Measurements from ENCODE around the gene ZNF710.

The ZNF710 gene

DNA sequence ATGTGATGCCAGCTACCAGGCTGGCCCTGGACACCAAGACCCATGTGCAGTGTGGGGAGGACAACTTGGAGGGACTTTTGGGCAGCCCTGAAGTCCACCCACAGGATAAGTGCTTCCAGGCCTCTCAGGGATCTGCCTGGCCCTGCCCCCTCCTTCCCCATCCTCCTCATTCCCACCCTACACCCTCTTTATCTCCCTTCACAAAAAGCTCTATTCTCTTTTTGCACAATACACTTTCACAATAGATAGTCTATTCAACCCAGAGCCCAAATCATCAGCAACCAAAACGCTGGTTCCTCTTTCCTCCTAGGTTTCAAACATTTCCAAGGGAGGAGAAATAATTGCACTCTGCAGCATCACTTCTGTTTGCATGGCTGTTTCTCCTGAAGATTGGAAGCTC is 7.8 kb upstream of the ZNF710 start:
- DNase-seq = no peak

DNA sequence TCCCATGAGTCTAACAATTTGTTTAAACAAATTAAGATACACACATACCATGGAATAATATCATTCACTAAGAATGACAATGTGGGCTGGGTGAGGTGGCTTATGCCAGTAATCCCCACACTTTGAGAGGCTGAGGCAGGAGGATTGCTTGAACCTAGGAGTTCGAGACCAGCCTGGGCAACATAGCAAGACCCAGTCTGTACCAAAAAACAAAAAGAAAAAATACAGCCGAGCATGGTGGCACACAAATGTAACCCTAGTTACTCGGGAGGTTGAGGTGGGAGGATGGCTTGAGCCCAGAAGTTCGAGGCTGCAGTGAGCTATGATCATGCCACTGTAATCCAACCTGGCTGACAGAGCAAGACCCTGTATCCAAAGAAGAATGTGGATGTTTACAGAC is 4.0 kb upstream of the ZNF710 start:
- DNase-seq = peak; percentile 86

DNA sequence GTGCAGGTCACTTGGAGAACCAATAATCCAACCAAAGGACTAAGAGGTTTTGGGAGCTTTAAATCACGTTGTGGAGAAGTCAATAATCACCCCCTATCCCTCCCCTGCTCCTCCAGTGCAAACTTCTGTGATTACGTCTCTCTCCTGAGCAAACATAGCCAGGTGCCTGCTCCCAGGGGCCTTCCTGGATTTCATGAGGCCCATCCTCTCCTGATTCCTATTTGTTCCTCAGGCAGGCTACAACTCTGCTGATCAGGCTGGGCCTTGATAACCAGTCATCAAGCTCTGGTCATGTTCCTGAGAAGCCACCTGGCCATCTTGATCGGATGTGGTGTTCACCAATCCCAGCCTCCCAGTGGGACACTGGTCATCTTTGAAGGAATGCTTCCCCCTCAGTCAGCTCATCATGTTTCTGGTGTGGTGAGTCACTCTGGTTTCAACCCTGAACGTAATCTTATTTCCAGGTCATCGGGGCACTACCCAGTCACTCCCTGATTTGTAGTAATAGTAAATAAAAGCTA is 2.9 kb upstream of the ZNF710 start:
- DNase-seq = peak; percentile 28

DNA sequence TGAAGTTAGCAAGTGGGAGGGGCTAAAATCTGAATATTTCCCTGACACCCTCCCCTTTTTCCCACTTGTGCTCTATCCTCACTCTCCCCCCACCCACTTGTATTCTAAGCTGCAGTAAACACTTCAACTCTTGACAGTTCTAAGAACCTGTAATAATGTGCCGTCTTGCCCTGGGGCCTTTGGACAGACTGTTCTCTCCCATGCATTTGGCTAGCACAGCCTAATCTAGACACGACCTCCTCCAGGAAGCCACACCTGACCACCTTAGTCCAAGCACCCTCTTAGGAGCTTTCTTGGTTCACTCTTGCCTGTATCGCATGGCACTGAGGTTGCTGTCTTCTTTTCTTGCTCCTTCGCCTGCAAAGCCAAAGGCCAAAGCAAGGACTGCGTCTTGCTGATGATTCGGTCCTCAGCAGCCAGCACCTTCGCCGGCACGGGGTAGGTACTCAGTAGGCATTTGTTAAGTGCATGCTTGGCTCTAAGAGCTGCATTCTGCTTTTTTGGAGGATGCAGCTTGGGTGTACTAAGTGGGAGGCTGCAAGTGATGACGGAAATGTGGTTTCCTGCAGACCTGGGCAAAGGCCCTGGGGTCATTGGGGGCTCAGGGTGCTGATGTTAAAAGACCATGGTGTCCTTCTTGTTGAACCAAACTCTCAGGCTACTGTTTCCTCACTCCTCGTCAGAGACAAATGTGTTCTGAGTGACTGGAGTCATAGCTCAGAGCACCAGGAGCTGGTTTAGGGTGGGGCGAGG is 2.0 kb upstream of the ZNF710 start:
- no peak for DNase-seq

DNA sequence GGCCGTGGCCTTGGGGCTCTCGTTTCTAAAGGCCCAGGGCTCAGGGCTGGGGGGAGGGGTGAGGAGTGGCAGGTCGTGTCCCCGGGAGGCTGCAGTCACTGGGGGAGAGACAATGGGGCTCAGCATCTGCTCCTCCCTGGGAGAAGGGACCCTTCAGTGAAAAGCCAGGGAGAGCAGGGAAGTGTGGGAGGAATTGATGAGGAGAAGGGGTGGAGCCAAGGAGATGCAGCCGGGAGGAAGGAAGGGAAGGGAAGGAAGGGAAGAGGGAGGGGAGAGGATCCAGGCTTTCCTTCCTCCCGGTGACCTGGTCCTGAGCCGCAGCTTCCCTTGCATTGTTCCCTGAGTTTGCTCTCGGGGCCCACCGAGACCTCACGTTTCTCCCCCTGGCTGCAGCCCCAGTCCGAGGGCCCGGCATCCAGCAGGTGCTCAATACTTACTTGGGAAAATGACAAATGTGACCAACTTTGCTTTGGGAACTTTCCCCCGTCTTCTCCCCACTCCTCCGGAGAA is 1.4 kb upstream of the ZNF710 start:
- DNase-seq = no peak

DNA sequence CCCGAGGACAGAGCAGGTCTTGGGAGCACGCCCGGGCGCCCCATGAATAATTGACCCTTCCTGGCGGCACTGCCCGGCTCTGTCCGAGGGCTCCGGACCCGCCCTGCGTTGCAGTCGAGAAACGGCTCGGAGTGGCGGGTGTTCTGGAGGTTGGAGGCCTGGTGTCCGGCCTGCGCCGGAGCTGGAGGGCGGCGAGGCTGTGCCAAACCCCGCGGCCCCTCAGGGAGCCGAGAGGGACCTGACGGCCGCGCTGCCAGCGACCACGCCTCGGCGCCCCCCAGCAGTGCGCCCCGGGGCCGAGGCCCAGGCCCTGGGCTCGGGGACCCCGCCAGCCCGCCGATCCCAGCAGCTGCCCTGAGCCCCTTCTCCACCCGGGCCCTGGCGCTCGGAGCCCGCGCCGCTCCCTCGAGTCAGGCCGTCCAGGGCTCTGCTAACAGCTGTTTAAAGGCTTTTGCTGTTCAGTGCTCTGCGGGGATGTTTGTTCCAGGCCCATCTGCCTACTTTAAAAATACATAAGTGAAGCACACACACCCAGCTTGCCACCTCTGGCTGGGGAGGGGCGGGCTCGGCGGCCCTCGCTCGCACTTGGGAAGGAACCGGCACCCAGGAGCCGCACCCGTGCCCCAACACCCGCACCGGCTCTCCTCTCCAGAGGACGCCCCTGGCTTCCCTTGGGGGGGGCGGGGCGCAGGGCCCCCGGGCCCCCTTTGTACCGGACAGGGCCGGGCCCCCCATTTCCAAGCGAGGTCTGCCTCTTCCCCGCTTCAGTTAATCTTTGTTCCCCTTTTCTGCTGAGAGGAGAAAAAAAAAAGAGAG is 730 bp upstream of the ZNF710 start:
- DNase-seq = no peak

DNA sequence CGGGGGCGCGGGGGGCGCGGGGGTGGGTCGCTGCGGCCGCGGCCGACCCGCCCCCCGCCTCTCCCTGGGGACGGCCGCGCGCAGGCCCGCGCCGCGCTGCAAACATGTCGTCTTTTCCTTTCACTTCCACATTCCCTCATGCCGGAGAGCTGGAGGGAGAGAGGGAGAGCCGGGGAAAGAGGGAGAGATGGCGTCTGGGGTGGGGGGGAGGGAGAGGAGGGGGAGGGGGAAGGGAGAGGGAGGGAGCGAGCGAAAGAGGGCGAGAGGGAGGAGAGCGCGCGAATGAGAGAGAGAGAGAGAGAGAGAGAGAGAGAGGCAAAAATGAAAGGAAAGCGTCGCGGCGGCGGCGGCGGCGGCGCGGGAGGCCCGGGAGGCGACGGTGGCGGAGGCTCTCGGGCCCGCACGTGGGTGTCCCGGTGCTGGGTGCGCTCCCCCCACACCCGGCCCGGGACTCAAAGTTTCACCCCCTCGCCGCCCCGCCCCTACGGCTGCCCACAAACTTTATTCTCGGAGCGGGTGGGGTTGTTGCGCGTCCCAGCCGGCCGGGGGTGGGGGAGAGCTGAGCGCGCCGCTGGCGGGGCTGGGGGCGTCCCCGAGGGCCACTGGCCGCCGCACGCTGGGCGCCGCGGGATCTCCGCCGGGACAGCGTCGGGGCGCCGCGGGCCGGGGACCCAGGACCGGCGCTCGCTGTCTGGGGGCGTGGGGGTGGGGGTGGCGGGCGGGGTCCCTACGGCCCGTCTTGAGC is 731 bp downstream of the ZNF710 start:
- DNase-seq = no peak

DNA sequence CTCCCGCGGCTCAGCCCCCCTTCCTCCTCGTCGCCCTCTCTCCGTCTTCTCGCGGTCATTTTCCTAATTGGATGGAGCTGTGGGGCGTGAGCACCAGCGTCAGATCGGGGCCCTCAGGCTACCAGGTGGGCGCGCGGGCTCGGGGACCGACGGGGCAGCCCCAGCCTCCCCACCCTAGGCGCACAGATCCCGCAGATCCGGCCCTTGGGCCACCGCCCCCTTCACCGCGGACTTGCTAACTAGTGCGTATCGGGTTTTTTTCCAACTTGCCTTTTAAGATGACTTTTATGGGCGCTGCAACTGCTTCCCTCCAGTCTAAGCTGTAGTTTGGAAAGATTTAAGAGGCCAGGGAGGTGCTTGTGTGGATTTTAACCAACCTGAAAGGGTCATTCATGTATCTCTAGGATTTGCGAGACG is 1.3 kb downstream of the ZNF710 start:
- DNase-seq = no peak

DNA sequence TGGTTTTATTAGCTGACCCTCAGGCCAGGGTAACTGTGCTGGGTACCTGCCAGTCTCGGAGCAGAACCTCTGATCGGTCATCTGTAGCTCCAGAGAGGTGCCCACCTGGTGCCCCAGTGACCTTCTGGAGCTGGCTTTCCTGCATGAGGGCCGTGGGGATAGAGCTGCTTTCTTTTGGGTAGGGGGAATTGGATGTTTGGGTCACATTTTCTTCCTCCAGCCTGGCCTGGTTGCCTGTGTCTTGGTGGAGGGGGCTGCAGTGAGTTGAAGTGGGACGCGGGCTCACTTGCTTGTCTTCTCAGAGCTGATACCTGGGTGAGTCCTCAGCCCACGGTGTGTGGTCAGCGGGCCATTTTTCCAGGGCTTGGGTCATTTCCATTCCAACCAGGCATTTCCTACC is 2.6 kb downstream of the ZNF710 start:
- no peak for DNase-seq

DNA sequence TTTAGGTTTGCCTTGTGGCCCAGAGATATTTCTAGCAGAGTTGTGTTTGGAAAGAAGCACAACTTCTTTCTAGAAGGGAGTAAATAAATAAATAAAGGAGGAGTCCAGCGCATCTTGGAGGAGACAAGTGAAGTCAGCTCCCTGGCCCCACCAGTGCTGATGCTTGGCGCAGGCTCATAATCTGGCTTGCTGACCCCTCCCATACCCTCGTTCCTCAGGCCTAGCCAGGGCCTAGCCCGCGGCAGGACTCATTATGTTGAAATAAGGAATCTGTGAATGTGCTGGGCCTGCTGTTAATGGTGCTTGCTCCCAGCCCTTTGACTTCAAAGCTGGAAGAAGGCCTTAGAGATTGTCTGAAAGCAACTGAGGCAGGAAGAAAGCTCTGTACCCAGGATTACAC is 3.1 kb downstream of the ZNF710 start:
- DNase-seq = no peak

DNA sequence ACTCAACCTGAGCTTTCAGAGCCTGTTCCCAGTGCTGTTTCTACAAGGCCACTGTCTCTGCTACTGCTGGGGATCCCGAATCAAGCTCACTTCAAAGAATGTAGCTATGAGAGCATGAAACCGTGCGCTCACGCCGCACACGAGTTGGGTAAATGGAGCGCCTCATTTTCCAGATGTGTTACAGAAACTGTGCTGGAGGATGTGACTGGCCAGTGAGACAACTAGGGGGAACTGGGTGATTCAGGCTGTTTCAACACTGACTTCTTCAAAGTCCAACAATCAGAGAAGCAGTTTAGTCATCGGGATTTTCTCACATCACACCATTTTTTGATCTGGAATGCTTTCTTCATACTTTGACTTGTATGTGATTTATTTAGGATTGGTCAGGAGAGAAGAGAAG is 3.5 kb downstream of the ZNF710 start:
- DNase-seq = no peak

DNA sequence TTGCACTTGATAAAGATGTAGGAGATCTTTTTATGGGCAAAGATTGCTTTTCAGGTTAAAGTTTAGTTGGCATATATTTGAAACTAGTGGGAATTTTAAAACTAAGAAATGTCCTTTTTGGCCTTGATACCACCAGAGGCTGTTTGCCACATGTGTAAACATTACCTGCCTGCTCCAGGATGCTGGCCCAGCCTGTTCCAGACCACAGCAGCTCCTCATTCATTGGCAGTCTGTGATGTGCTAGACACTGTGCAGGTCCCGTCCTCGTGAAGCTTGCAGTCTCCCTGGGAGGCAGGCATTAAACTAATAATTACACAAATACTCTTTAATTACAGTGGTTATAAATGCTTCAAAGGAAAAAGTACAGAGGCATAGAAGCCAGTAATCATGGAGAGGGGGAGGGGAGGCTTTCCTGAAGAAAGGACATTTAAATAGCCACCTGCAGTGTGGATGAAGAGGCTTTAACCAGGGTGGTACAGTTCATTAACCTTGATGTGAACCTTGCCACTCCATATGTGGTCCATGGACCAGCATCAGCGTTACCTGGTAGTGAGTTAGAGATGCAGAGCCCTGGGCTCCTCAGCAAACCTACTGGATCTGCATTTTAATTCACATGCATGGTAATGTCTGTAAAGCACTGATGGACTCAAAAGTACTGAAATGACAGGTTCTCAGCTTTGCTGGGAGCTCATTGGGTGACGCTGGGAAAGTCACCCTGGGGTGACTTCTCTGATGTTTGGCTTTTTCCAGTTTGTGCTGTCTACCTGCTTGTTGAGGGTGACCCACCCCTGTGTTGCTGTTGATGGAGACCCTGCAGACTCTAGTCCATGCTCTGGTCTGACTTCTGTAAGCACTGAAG is 5.3 kb downstream of the ZNF710 start:
- no peak for DNase-seq

DNA sequence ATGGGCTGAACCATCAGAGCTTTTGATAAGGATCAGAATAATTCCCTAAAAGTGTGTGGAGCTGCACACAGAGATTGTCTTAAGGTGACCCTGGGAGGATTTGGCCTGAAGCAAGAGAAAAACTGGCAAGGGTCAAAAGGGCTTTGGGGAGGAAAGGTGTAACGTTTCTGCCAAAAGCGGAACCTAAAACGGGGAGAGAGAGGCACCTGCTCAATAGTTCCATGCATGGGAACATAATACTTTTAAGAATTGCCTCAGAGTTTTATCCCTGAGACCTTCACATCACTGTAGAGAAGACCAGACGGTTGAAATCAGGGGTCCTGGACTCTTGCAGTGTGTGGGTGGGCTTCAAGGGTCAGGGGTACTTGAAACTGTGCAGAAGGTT is 5.9 kb downstream of the ZNF710 start:
- DNase-seq = no peak

DNA sequence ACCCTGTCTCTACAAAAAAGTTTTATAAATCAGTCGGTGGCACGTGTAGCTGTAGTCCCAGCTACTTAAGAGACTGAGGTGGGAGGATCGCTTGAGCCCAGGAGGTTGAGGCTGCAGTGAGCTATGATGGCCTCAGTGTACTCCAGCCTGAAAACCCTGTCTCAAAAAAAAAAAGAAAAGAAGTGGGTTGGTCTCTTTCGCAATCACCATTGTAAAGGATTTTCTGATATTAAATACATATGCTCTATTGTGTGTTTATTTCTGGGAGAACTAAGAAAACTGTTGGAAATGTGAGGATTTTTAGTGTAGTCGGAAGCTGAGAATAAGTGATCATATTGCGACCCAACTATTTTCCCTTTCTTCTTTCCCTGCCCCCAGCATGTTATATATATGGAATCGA is 7.5 kb downstream of the ZNF710 start:
- no peak for DNase-seq

DNA sequence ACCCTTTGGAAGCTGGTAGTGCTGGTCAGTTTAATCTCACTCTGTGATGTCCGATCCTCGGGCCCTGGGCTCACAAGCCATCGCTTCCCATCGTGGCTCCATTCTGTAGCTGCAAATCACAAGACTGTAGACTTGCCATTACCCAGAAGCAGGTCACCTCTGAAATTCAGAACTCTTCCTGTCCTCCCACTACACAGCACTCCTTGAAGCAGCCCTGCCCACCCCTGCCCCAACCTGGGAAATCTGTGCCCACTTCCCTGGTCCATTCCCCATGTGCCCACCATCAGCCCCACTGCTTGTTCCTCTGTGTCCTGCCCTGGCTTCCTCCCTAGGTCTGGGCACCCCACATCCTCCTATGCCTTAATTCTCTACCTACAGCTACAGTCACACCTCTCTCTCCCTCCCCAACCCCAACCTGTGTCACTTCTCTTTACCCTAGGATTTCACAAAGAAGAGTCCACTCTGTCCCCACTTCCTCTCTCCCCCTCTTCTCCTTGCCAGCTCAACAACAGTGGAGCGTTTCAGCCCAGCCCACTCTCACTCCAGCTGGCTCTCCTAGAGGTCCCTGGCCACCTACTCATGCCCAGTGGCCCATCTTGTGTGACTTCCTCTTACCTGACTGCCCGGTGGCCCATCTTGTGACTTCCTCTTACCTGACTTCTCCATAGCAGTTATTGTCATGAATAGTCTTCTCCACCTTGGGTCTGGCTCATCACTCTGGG is 8.3 kb downstream of the ZNF710 start:
- no peak for DNase-seq

DNA sequence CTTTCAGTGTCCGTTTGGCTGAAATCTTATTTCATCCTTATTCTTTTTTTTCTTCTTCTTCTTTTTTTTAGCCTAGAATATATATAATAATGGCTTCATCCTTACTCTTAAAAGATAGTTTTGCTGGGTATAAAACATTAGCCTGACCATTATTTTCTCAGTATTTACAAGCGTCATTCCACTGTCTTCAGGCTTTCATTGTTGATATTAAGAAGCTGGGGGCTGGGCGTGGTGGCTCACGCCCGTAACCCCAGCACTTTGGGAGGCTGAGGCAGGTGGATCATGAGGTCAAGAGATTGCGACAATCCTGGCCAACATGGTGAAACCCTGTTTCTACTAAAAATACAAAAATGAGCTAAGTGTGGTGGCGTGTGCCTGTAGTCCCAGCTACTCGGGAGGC is 10.6 kb downstream of the ZNF710 start:
- no peak for DNase-seq

DNA sequence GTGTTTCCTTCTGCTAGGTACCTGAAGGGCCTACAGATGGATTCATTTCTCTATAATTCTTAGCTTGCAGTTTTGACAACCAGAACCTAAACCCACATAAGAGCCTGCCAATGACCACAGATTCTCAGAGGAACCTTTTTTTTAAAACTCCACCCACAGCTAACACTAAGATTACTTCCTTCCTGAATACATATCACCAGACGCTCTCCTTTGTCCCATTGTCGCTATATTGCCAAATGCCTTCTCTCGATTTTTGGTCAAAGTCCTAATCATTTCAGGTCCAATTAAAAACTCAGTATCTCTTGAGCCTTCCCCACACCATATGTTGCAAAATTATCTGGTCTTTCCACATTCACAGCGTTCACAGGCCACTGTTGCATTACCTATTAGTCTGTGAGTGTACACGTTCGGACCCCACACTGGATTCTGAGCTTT is 12.4 kb downstream of the ZNF710 start:
- DNase-seq = no peak

DNA sequence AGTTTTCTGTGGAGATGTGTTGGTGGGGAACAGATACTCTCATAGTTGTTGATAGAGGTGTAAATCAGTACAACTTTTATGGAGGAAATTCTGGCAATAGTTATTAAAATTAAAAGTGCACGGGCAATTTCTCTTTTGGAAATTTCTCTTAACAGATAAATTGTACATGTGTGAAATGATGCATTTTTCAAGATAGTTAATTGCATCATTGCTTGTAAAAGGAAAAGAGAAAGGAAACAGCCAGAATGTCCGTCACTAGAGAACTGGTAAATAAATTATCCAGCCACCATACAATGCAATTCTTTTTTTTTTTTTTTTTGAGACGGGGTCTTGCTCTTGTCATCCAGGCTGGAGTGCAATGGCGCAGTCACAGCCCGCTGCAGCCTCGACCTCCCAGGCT is 14.2 kb downstream of the ZNF710 start:
- no peak for DNase-seq

DNA sequence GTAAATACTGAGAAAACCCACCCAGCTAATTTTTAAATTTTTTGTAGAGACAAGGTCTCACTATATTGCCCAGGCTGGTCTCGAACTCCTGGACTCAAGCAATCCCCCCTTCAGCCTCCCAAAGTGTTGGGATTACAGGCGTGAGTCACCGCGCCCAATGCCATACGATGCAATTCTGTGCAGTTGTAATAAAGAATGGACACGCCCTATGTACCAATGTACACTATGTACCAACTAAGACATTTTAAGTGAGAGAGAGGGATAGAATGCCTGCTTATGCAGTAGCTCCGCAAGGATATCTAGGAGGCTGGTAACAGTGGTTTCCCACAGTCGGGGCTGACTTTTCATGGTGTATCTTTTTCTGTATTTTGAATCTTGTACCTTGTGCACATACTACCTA is 14.6 kb downstream of the ZNF710 start:
- no peak for DNase-seq

DNA sequence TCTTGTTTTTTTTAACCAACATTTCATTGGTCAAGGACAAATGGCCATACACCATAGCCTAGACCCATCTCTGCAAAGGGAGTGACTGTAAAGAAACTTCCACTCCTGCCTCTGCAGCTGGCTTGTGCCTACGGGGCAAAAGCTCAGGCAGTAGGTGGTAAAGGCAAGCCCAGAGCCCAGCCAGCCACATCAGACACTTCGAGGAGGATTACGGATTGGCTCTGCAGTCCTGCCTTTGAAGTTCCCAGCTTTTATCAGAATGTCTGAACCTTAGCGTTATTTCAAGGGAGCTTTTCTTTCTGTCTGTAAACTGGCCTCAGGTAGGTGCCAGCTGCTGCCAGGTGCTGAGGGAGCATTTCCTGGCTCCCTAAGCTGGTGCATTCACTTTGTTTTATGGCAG is 15.6 kb downstream of the ZNF710 start:
- no peak for DNase-seq

DNA sequence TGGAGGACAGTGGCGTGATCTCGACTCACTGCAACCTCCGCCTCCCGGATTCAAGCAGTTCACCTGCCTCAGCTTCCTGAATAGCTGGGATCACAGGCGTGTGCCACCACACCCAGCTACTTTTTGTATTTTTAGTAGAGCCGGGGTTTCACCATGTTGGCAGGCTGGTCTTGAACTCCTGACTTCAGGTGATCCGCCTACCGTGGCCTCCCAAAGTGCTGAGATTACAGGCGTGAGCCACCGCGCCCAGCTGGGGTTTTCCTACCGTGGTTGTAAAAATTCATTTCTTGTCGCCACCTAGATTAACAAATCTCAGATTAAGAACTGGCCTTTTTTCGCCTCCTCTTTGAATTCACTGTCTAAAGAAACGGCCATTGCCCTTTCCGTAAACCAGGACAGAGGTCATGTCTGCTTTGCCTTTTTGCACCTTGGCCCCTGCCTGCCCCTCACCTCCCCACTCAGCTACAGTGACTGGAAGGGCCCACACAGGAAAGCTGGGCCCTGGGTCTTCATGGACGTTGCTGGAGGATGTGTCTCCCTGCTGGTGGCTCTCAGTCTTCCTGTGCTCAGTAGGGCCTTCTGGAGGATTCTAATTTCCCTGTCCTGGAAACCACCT is 17.2 kb downstream of the ZNF710 start:
- DNase-seq = no peak
